H1 (cell line): ENCODE data around the gene MLEC. TPM values are rescaled to one million over a fixed set of nuclear protein-coding genes. Genes with fewer than 3 reads are reported as not detected.

Source experiments
- CTCF ChIA-PET: fragments of 300-600 bp; sonication (Branson Sonifier 250); formaldehyde crosslinking; loops from one replicate; lab custom pipeline; 2021; ENCODE audit not compliant: partially characterized antibody; lab: Charles Lee
- POLR2A ChIA-PET: fragments of 300-600 bp; sonication (Branson Sonifier 250); formaldehyde crosslinking; loops from one replicate; lab custom pipeline; 2021; ENCODE audit warnings: inconsistent platforms; ENCODE audit not compliant: partially characterized antibody; lab: Charles Lee
- DNase-seq, 2 experiments: peaks; one replicate each; pipeline versions ENCODE4 v3.0.0 to v3.0.0-alpha.2; 2010 to 2022; ENCODE audit warnings: low spot score in 2 of 2, low read depth in 1 of 2, mixed read lengths in 1 of 2
- FAIRE-seq: peaks from 2 replicates; lab custom pipeline; 2011; peaks lifted over from hg19 to GRCh38; lab: Jason Lieb, UNC
- H2AFZ ChIP-seq: 2 replicates; pipeline ENCODE4 v1.8.1; 2012; ENCODE audit warnings: low read length, inconsistent platforms
- H2AK5ac ChIP-seq: 2 replicates; pipeline ENCODE4 v1.6.1; 2013; ENCODE audit warnings: low read depth, low read length
- H2BK120ac ChIP-seq: replicated peaks from 2 replicates; pipeline ENCODE3; 2013; ENCODE audit warnings: low read depth, low read length, inconsistent platforms
- H2BK12ac ChIP-seq: 2 replicates; pipeline ENCODE4 v1.6.1; 2013; ENCODE audit warnings: low read depth, low read length
- H2BK15ac ChIP-seq: 2 replicates; pipeline ENCODE4 v1.6.1; 2013; ENCODE audit warnings: low read length
- H2BK20ac ChIP-seq: 2 replicates; pipeline ENCODE4 v1.6.1; 2013; ENCODE audit warnings: low read length
- H2BK5ac ChIP-seq: 2 replicates; pipeline ENCODE4 v1.6.1; 2013; ENCODE audit warnings: low read depth, low read length
- H3K14ac ChIP-seq: 2 replicates; pipeline ENCODE4 v1.6.1; 2013; ENCODE audit warnings: inconsistent platforms; ENCODE audit not compliant: insufficient read length
- H3K18ac ChIP-seq: 2 replicates; pipeline ENCODE4 v1.6.1; 2013; ENCODE audit warnings: low read length; ENCODE audit errors: extremely low read depth
- H3K23ac ChIP-seq: 2 replicates; pipeline ENCODE4 v1.6.1; 2013; ENCODE audit warnings: inconsistent platforms; ENCODE audit not compliant: insufficient read length
- H3K23me2 ChIP-seq: 2 replicates; pipeline ENCODE4 v1.6.1; 2013; ENCODE audit warnings: low read depth, low read length
- H3K27ac ChIP-seq: 2 replicates; pipeline ENCODE4 v1.6.1; 2011; ENCODE audit warnings: low read depth, low read length, inconsistent platforms
- H3K27me3 ChIP-seq, 4 experiments: replicated peaks in 1 of 4; 1 replicate in 1 of 4; 2 replicates in 3 of 4; pipeline versions ENCODE4 v1.6.1 to v1.8.1; 2011 to 2013; ENCODE audit warnings: low read length in 3 of 4, mild to moderate bottlenecking in 3 of 4, inconsistent platforms in 2 of 4, mixed read lengths in 2 of 4, moderate library complexity in 1 of 4; ENCODE audit not compliant: control insufficient read depth in 3 of 4, insufficient read depth in 3 of 4; ENCODE audit errors: extremely low read depth in 1 of 4
- H3K36me3 ChIP-seq, 4 experiments: 2 replicates each; pipeline versions ENCODE4 v1.6.1 to v1.8.1; 2011 to 2013; ENCODE audit warnings: mild to moderate bottlenecking in 4 of 4, low read length in 3 of 4, moderate library complexity in 2 of 4, control low read depth in 1 of 4, inconsistent platforms in 1 of 4; ENCODE audit not compliant: insufficient read depth in 4 of 4, control insufficient read depth in 2 of 4
- H3K4ac ChIP-seq: replicated peaks from 2 replicates; pipeline ENCODE3; 2013; ENCODE audit warnings: low read length, low read depth, mixed read lengths, inconsistent platforms; ENCODE audit not compliant: insufficient read length
- H3K4me1 ChIP-seq, 4 experiments: replicated peaks in 1 of 4; 1 replicate in 1 of 4; 2 replicates in 3 of 4; pipeline versions ENCODE4 v1.6.1 to v1.8.1; 2011 to 2013; ENCODE audit warnings: low read length in 3 of 4, inconsistent platforms in 2 of 4, mixed read lengths in 1 of 4; ENCODE audit not compliant: insufficient read depth in 4 of 4, control insufficient read depth in 3 of 4
- H3K4me2 ChIP-seq, 2 experiments: 2 replicates each; pipeline versions ENCODE4 v1.6.1 to v1.8.1; 2011 to 2013; ENCODE audit warnings: low read depth in 2 of 2, low read length in 2 of 2, control low read depth in 1 of 2, inconsistent platforms in 1 of 2, mild to moderate bottlenecking in 1 of 2; ENCODE audit not compliant: insufficient read depth in 1 of 2
- H3K4me3 ChIP-seq, 4 experiments: fragments of 200-600, 300-600 bp in 1 of 4; sonication (generic), shearing (Covaris generic), sonication (Bioruptor Twin) in 1 of 4; 2 replicates each; pipeline versions ENCODE4 v1.5.1 to v1.8.1; 2011 to 2016; ENCODE audit warnings: low read length in 4 of 4, low read depth in 3 of 4, control low read depth in 2 of 4, inconsistent platforms in 2 of 4, mild to moderate bottlenecking in 2 of 4, mixed read lengths in 1 of 4, moderate library complexity in 1 of 4; ENCODE audit not compliant: insufficient read depth in 2 of 4; ENCODE audit errors: extremely low read depth in 1 of 4
- H3K56ac ChIP-seq: replicated peaks from 2 replicates; pipeline ENCODE3; 2013; ENCODE audit warnings: low read depth, mild to moderate bottlenecking, mixed read lengths, low read length, inconsistent platforms; ENCODE audit not compliant: insufficient read length
- H3K79me1 ChIP-seq: 2 replicates; pipeline ENCODE4 v1.6.1; 2013; ENCODE audit warnings: low read depth, low read length, control low read depth
- H3K79me2 ChIP-seq, 2 experiments: 2 replicates each; pipeline versions ENCODE4 v1.6.1 to v1.8.1; 2012 to 2013; ENCODE audit warnings: low read length in 2 of 2, mild to moderate bottlenecking in 2 of 2, inconsistent platforms in 1 of 2; ENCODE audit not compliant: insufficient read depth in 2 of 2, control insufficient read depth in 1 of 2
- H3K9ac ChIP-seq, 4 experiments: replicated peaks in 1 of 4; 1 replicate in 1 of 4; 2 replicates in 3 of 4; pipeline versions ENCODE4 v1.6.1 to v1.8.1; 2011 to 2013; ENCODE audit warnings: low read depth in 3 of 4, low read length in 3 of 4, control low read depth in 2 of 4, mild to moderate bottlenecking in 2 of 4, moderate library complexity in 2 of 4, inconsistent platforms in 1 of 4; ENCODE audit errors: extremely low read depth in 1 of 4
- H3K9me3 ChIP-seq, 2 experiments: 2 replicates each; pipeline versions ENCODE4 v1.6.1 to v1.8.1; 2012 to 2013; ENCODE audit warnings: mild to moderate bottlenecking in 2 of 2, moderate library complexity in 2 of 2, control low read depth in 1 of 2, inconsistent platforms in 1 of 2, low read depth in 1 of 2, low read length in 1 of 2, mixed read lengths in 1 of 2; ENCODE audit not compliant: insufficient read depth in 2 of 2
- H4K20me1 ChIP-seq, 2 experiments: replicated peaks in 1 of 2; 2 replicates each; pipeline versions ENCODE3 to v1.8.1; 2011 to 2013; ENCODE audit warnings: inconsistent platforms in 2 of 2, low read length in 2 of 2, mild to moderate bottlenecking in 1 of 2; ENCODE audit not compliant: insufficient read depth in 2 of 2, control insufficient read depth in 1 of 2
- H4K5ac ChIP-seq: 2 replicates; pipeline ENCODE4 v1.6.1; 2013; ENCODE audit warnings: low read length, low read depth, mixed read lengths, inconsistent platforms; ENCODE audit not compliant: insufficient read length
- H4K8ac ChIP-seq: 2 replicates; pipeline ENCODE4 v1.8.0; 2013; ENCODE audit warnings: mild to moderate bottlenecking, moderate library complexity, low read length, inconsistent platforms; ENCODE audit not compliant: insufficient read depth; ENCODE audit errors: extremely low read depth
- H4K91ac ChIP-seq: replicated peaks from 2 replicates; pipeline ENCODE3; 2013; ENCODE audit warnings: low read length, mixed read lengths, inconsistent platforms; ENCODE audit not compliant: insufficient read length
- WGBS, 2 experiments: shearing (Covaris generic) in 1 of 2; methylation state at CpG; one replicate each; pipeline versions ENCODE4 v1.1.6 to v1.1.7; 2013 to 2015; ENCODE audit warnings: low lambda C conversion rate in 2 of 2, mixed read lengths in 2 of 2, inconsistent platforms in 1 of 2, low coverage in 1 of 2, missing lambda C conversion rate in 1 of 2; ENCODE audit not compliant: insufficient replicate concordance in 2 of 2, insufficient coverage in 1 of 2, insufficient read length in 1 of 2; ENCODE audit errors: extremely low coverage in 1 of 2, missing lambda C conversion rate in 1 of 2; 5-methylcytosine and 5-hydroxymethylcytosine counted together
- polyA plus RNA-seq, 7 experiments: library from polyadenylated mRNA; depleted of rRNA in 3 of 7; stranded (reverse) in 5 of 7; unstranded in 2 of 7; fragments of >200 nt in 5 of 7; fragments of 200-250 nt in 2 of 7; gene quantifications; 1 replicate in 5 of 7; 2 replicates in 1 of 7; 4 replicates in 1 of 7; pipeline versions ENCODE4 v1.2.1 to v1.2.3, GENCODE V29; 2011 to 2013; ENCODE audit warnings: missing spikeins in 2 of 7, mixed read lengths in 2 of 7
- total RNA-seq: library from RNA; stranded (reverse); fragmentation: NEBNext Ultra II Directional; extraction: Animal tissue kit (Norgen Biotek cat#: 25700); gene quantifications from 2 replicates; pipeline ENCODE4 v1.2.1, GENCODE V29; 2021

MLEC gene
- total and polyA plus RNA-seq, 2 of the 8 experiments (the other 6 are each of a cell fraction or from before 2014, with no cell fraction given) = 37.1 to 260 TPM

DNA sequence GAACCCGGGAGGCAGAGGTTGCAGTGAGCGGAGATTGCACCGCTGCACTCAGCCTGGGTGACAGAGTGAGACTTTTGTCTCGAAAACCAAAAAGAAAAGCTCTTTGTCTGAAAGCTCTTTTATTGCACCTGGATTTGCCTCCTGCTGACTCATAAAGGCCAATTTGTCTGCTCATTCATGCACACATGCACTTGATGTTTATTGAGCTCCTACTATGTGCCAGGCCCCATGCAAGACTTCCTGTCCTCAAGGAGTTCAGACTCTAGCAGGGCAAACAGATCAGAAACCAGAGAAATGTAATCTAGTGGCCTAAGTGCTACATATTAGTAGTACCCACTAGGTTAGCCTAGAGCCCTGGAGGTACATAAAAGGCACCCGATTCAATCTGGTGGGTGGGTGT, 16.3 kb upstream of the MLEC start:
- Histone ChIP-seq H3K9me3 (no peaks in the 10 kb centered on the region), H2BK5ac (peak overlapping the region; percentile 24; the same call in 1 of the 2 replicates), H3K4me2 (no peak overlapping the region; a peak in 1 of 4 replicates), H2BK12ac (peak overlapping the region; percentile 27; the same call in 1 of the 2 replicates), H3K56ac (no peak overlapping the region), H3K79me1 (no peaks in the 10 kb centered on the region), H3K18ac (peak overlapping the region; percentile 32; the same call in 1 of the 2 replicates), H4K20me1 (no peaks in the 10 kb centered on the region), H3K9ac (peak overlapping the region in 1 of 4 experiments; percentile 39; a peak in 1 of 7 replicates), H2BK15ac (0 out of 2 replicates have a peak overlapping the region, but pooled peaks have one; percentile 88), H2BK120ac (no peak overlapping the region), H3K23ac (no peak overlapping the region), H4K5ac (no peak overlapping the region), H3K36me3 (no peaks in the 10 kb centered on the region), H2AK5ac (0 out of 2 replicates have a peak overlapping the region, but pooled peaks have one; percentile 53), H3K27ac (no peak overlapping the region), H2BK20ac (0 out of 2 replicates have a peak overlapping the region, but pooled peaks have one; percentile 61), H3K4ac (no peak overlapping the region), H4K91ac (no peak overlapping the region), H3K79me2 (no peaks in the 10 kb centered on the region), H3K4me3 (no peak overlapping the region), H4K8ac (no peak overlapping the region), H3K14ac (no peak overlapping the region), H2AFZ (no peak overlapping the region), H3K4me1 (peaks cover 7 to 19% (median 12%) of the 10 kb centered on the region in 4 experiments), H3K23me2 (no peaks in the 10 kb centered on the region), H3K27me3 (no peaks in the 10 kb centered on the region)
- CTCF ChIA-PET = interaction anchor here (0.8 to 5.7 kb wide), 6 partner anchors 12 to 45 kb away, joined by 3 to 77 read pairs (median 6); no protein-coding TSS in a partner anchor
- DNase-seq (no peak), FAIRE-seq (no peak)
- WGBS, 2 experiments = 90% methylated on average over 5 of the region's 5 CpGs; no CpG with 5 or more reads in 1 of the 2 experiments
- POLR2A ChIA-PET = interaction anchor here (1.0 to 1.3 kb wide), 3 partner anchors 14 to 89 kb away, joined by 3 to 4 read pairs (median 4); partner anchors contain the start of gene POP5
